SK-N-MC (cell line): Measurements from ENCODE around the gene GSS.

Source experiments
- EZH2 ChIP-seq: fragments of 200-600 bp; sonication (generic); IDR thresholded peaks from one replicate; pipeline ENCODE4 v1.6.1; 2017; ENCODE audit warnings: antibody characterized with exemption
- FOXP2 ChIP-seq: optimal IDR thresholded peaks from 2 replicates; pipeline ENCODE3; 2011; ENCODE audit warnings: mild to moderate bottlenecking, moderate library complexity; ENCODE audit not compliant: insufficient read depth; ENCODE audit errors: extremely low read length, control extremely low read depth
- POLR2AphosphoS5 ChIP-seq: IDR thresholded peaks from 2 replicates; pipeline ENCODE4 v1.6.1; 2012; ENCODE audit warnings: mild to moderate bottlenecking, low read depth, low read length, borderline replicate concordance

GRCh38 chr20:34997131-34997561 lies 41.5 kb upstream of the GSS start:
- no peak for TF ChIP-seq POLR2AphosphoS5
- TF ChIP-seq EZH2, result no peak
- no peak for TF ChIP-seq FOXP2
